Keratinocyte (primary cell): Measurements from ENCODE around the gene TMEM205. TPM values are rescaled to one million over a fixed set of nuclear protein-coding genes. Genes with fewer than 3 reads are reported as not detected.

ENCODE experiments used
- DNase-seq: peaks from one replicate; pipeline ENCODE4 v3.0.0-alpha.2; 2011; ENCODE audit warnings: low read depth, missing footprints, low spot score
- FAIRE-seq: peaks from 2 replicates; lab custom pipeline; 2011; peaks lifted over from hg19 to GRCh38; lab: Jason Lieb, UNC
- H2AFZ ChIP-seq: 2 replicates; pipeline ENCODE4 v1.6.0; 2012; ENCODE audit warnings: low read length, control low read depth, inconsistent platforms; ENCODE audit not compliant: control insufficient read depth
- H3K27ac ChIP-seq: 2 replicates; pipeline ENCODE4 v1.5.1; 2011; ENCODE audit warnings: low read length; ENCODE audit not compliant: control insufficient read depth, insufficient read depth
- H3K27me3 ChIP-seq: 3 replicates; pipeline ENCODE4 v1.6.0; 2011; ENCODE audit warnings: low read length; ENCODE audit not compliant: control insufficient read depth, insufficient read depth; ENCODE audit errors: extremely low read depth
- H3K36me3 ChIP-seq, 2 experiments: 2 replicates in 1 of 2; 3 replicates in 1 of 2; pipeline ENCODE4 v1.5.1; 2011; ENCODE audit warnings: low read length in 2 of 2, mild to moderate bottlenecking in 1 of 2; ENCODE audit not compliant: control insufficient read depth in 2 of 2, insufficient read depth in 2 of 2; ENCODE audit errors: extremely low read depth in 1 of 2
- H3K4me1 ChIP-seq: 3 replicates; pipeline ENCODE4 v1.5.1; 2011; ENCODE audit warnings: low read length; ENCODE audit not compliant: control insufficient read depth, insufficient read depth; ENCODE audit errors: extremely low read depth
- H3K4me2 ChIP-seq: 3 replicates; pipeline ENCODE4 v1.6.0; 2011; ENCODE audit warnings: low read depth, low read length; ENCODE audit not compliant: control insufficient read depth, insufficient read depth; ENCODE audit errors: extremely low read depth
- H3K4me3 ChIP-seq, 3 experiments: fragments of 200-600 bp in 1 of 3; sonication (generic) in 1 of 3; 2 replicates in 2 of 3; 3 replicates in 1 of 3; pipeline ENCODE4 v1.5.1; 2011 to 2016; ENCODE audit warnings: low read length in 3 of 3, mild to moderate bottlenecking in 3 of 3, control low read depth in 2 of 3, inconsistent platforms in 1 of 3, low read depth in 1 of 3, mixed read lengths in 1 of 3, mixed run types in 1 of 3, moderate library complexity in 1 of 3; ENCODE audit not compliant: control insufficient read depth in 2 of 3, insufficient read depth in 2 of 3; ENCODE audit errors: extremely low read depth in 1 of 3
- H3K79me2 ChIP-seq: 2 replicates; pipeline ENCODE4 v1.6.0; 2012; ENCODE audit warnings: low read length; ENCODE audit not compliant: control insufficient read depth, insufficient read depth
- H3K9ac ChIP-seq: 3 replicates; pipeline ENCODE4 v1.6.0; 2011; ENCODE audit warnings: low read length; ENCODE audit not compliant: control insufficient read depth, insufficient read depth; ENCODE audit errors: extremely low read depth
- H3K9me1 ChIP-seq: 3 replicates; pipeline ENCODE4 v1.6.0; 2011; ENCODE audit warnings: low read length; ENCODE audit not compliant: control insufficient read depth, insufficient read depth; ENCODE audit errors: extremely low read depth
- H3K9me3 ChIP-seq: 2 replicates; pipeline ENCODE4 v1.5.1; 2012; ENCODE audit warnings: low read depth, low read length; ENCODE audit not compliant: control insufficient read depth
- H4K20me1 ChIP-seq: 3 replicates; pipeline ENCODE4 v1.6.0; 2011; ENCODE audit warnings: low read length; ENCODE audit not compliant: control insufficient read depth, insufficient read depth; ENCODE audit errors: extremely low read depth
- CTCF ChIP-seq, 3 experiments: IDR thresholded peaks in 1 of 3; conservative IDR thresholded peaks in 1 of 3; optimal IDR thresholded peaks in 1 of 3; 2 replicates in 2 of 3; 3 replicates in 1 of 3; pipeline versions ENCODE3 to v1.5.1; 2011; ENCODE audit warnings: low read length in 3 of 3, mild to moderate bottlenecking in 3 of 3, moderate library complexity in 2 of 3, control low read depth in 1 of 3, inconsistent platforms in 1 of 3; ENCODE audit not compliant: insufficient read depth in 2 of 3; ENCODE audit errors: extremely low read depth in 1 of 3
- EZH2 ChIP-seq: IDR thresholded peaks from one replicate; pipeline ENCODE4 v1.6.1; 2012; ENCODE audit warnings: inconsistent platforms, mild to moderate bottlenecking, low read length, moderate library complexity
- dilution Hi-C: fragments of 300-500 bp; cut with MboI; formaldehyde crosslinking; loops from one replicate; pipeline ENCODE4 v1.7.0; 2020; ENCODE audit warnings: low sequenced_read_pairs; ENCODE audit not compliant: extremely low pct_ligation_motif_present
- polyA plus RNA-seq, 5 experiments: library from polyadenylated mRNA; depleted of rRNA in 3 of 5; stranded (reverse) in 3 of 5; stranded (forward) in 1 of 5; unstranded in 1 of 5; fragments of >200 nt; gene quantifications; 1 replicate in 1 of 5; 2 replicates in 3 of 5; 3 replicates in 1 of 5; pipeline versions ENCODE4 v1.2.1 to v1.2.3, GENCODE V29; 2011 to 2012; ENCODE audit warnings: missing spikeins in 2 of 5, low read depth in 1 of 5, low replicate concordance in 1 of 5

TMEM205 gene
- polyA plus RNA-seq, 1 donor (not counting 4 experiments of a cell fraction or from before 2014, with no cell fraction given), result 65.5 TPM

DNA sequence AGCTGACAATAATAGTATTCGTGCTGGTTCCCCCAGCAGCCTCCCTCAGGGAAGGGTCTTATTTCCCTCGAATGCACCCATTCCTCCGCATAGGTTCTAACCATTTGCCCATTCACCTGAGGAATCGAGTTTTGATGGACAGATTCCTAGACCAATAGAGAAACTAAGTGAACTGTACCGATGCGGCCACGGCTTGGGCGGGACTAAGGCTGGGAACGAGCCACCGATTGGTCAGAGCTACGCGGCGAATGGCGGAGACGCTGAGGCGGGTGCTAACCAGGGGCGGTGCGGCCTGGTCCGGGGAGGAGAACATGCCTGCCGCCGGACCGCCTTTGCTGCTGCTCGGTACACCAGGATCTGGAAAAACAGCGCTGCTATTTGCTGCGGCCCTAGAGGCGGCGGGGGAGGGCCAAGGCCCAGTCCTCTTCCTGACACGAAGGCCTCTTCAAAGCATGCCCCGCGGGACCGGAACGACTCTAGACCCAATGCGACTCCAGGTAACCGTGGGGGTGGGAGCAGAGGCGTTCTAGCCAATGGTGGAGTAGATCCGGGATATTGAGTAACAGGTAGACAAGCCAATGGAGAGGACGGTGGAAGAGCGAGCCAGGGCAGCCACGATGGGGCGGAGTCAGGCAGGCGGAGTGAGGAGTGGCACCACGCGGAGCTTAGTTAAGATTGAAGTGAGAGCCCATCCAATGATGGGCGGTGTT, 28.5 kb upstream of the TMEM205 start, which contains the start of gene SWSAP1:
TSS of gene SWSAP1 (plus strand) at position 234 of the 710 bp plus-strand sequence. CDS start at position 249, 15 bp downstream.
- Histone ChIP-seq H3K9me1 (peaks cover 7% of the 10 kb centered on the region), H3K4me2 (peak within 1 kb of the TSS; percentile 88), H3K79me2 (peaks cover 4% of the 10 kb centered on the region), H4K20me1 (no peaks in the 10 kb centered on the region), H3K36me3 (no peaks in the 10 kb centered on the region), H3K4me3 (peak within 1 kb of the TSS; percentile 64 to 82 (median 81)), H3K9me3 (no peaks in the 10 kb centered on the region), H2AFZ (peak within 1 kb of the TSS; percentile 87), H3K9ac (peak within 1 kb of the TSS; percentile 94), H3K27ac (peak within 1 kb of the TSS; percentile 94), H3K27me3 (no peaks in the 10 kb centered on the region), H3K4me1 (peaks cover 35% of the 10 kb centered on the region)
- FAIRE-seq (peak; percentile 83), DNase-seq (peak; percentile 96)
- TF ChIP-seq CTCF (optimal IDR thresholded peaks at IDR 0.05 in 1 of 3, IDR thresholded peaks at IDR 0.05 in 1 of 3, conservative IDR thresholded peaks at IDR 0.05 in 1 of 3; ENCODE audit: extremely low read depth in 1 of 3, insufficient read depth in 2 of 3, low read length in 3 of 3) (no peak), EZH2 (no peak)
- dilution Hi-C loops, result no loop called here

- H3K4me2 ChIP-seq, result peak overlapping the region; percentile 88
- peaks cover 34% of the 10 kb centered on the region for H3K4me1 ChIP-seq
- no peak for FAIRE-seq
- no peak for DNase-seq
- H3K9me1 ChIP-seq, result peaks cover 7% of the 10 kb centered on the region
- peak overlapping the region; percentile 38 for H2AFZ ChIP-seq
- no peak overlapping the region for H3K27ac ChIP-seq
- dilution Hi-C loops, result no loop called here
- H3K79me2 ChIP-seq, result peaks cover 4% of the 10 kb centered on the region
- H3K4me3 ChIP-seq, result peak overlapping the region; percentile 64 to 75 (median 73)
- H3K9ac ChIP-seq, result peak overlapping the region; percentile 94
- H3K27me3 ChIP-seq, result no peaks in the 10 kb centered on the region
- no peaks in the 10 kb centered on the region for H3K36me3 ChIP-seq
- H4K20me1 ChIP-seq, result no peaks in the 10 kb centered on the region
- no peaks in the 10 kb centered on the region for H3K9me3 ChIP-seq
- TF ChIP-seq CTCF (optimal IDR thresholded peaks at IDR 0.05 in 1 of 3, IDR thresholded peaks at IDR 0.05 in 1 of 3, conservative IDR thresholded peaks at IDR 0.05 in 1 of 3; ENCODE audit: extremely low read depth in 1 of 3, insufficient read depth in 2 of 3, low read length in 3 of 3) (no peak), EZH2 (no peak)
Measured at GRCh38 chr19:11373885-11374432, 27.9 kb upstream of the TMEM205 start.
